ENCODE data around the gene ETV5.

The ETV5 gene

GRCh38 chr3:186094696-186095425, 14.0 kb downstream of the ETV5 start:
- no peak for DNase-seq

- no peak for DNase-seq
Measured at GRCh38 chr3:186094271-186094670, 14.6 kb downstream of the ETV5 start.

- no peak for DNase-seq
Measured at GRCh38 chr3:186093271-186093900, 15.5 kb downstream of the ETV5 start.

GRCh38 chr3:186092360-186093070, 16.4 kb downstream of the ETV5 start:
- DNase-seq, result no peak

- no peak for DNase-seq
Measured at GRCh38 chr3:186090901-186091300, 18.0 kb downstream of the ETV5 start.

- DNase-seq, result no peak
Measured at GRCh38 chr3:186088335-186088734, 20.6 kb downstream of the ETV5 start.

GRCh38 chr3:186084264-186084663, 24.6 kb downstream of the ETV5 start:
- DNase-seq, result no peak

- DNase-seq, result no peak
Measured at GRCh38 chr3:186083746-186084145, 25.1 kb downstream of the ETV5 start.

- DNase-seq, result no peak
Measured at GRCh38 chr3:186082150-186082549, 26.7 kb downstream of the ETV5 start.

- no peak for DNase-seq
Measured at GRCh38 chr3:186081678-186082077, 27.2 kb downstream of the ETV5 start.

GRCh38 chr3:186080849-186081438, 27.9 kb downstream of the ETV5 start:
- no peak for DNase-seq

- no peak for DNase-seq
Measured at GRCh38 chr3:186079925-186080324, 29.0 kb downstream of the ETV5 start.

GRCh38 chr3:186077466-186077865, 31.4 kb downstream of the ETV5 start:
- no peak for DNase-seq

- no peak for DNase-seq
Measured at GRCh38 chr3:186075931-186076567, 32.8 kb downstream of the ETV5 start.

GRCh38 chr3:186075489-186075888, 33.4 kb downstream of the ETV5 start:
- DNase-seq, result no peak

- no peak for DNase-seq
Measured at GRCh38 chr3:186073641-186074040, 35.2 kb downstream of the ETV5 start.

GRCh38 chr3:186070996-186071395, 37.9 kb downstream of the ETV5 start:
- no peak for DNase-seq

- DNase-seq, result no peak
Measured at GRCh38 chr3:186070550-186070949, 38.3 kb downstream of the ETV5 start.

GRCh38 chr3:186070133-186070532, 38.8 kb downstream of the ETV5 start:
- DNase-seq, result no peak

GRCh38 chr3:186069199-186069598, 39.7 kb downstream of the ETV5 start:
- no peak for DNase-seq

- no peak for DNase-seq
Measured at GRCh38 chr3:186068243-186068552, 40.7 kb downstream of the ETV5 start.

GRCh38 chr3:186067360-186068242, 41.3 kb downstream of the ETV5 start:
- no peak for DNase-seq

Measured in activated CD4-positive, alpha-beta T cell treated with anti-CD3 and anti-CD28 coated beads for 1 hour (primary cell).